HUES64 (cell line): Measurements from ENCODE around the gene RSRC2.
"Not testable (repeated sequence)": the region's sequence is repeated elsewhere in the genome, so short reads cannot be mapped to it uniquely, and the experiment has no call there.

Experiments
- H3K27ac ChIP-seq: 2 replicates; pipeline ENCODE4 v1.7.0; 2013; ENCODE audit warnings: low read depth, low read length, inconsistent platforms
- H3K27me3 ChIP-seq: 2 replicates; pipeline ENCODE4 v1.6.1; 2013; ENCODE audit warnings: mild to moderate bottlenecking, low read length; ENCODE audit not compliant: insufficient read depth
- H3K36me3 ChIP-seq: 2 replicates; pipeline ENCODE4 v1.6.1; 2013; ENCODE audit warnings: mild to moderate bottlenecking, low read length; ENCODE audit not compliant: insufficient read depth
- H3K4me1 ChIP-seq: 2 replicates; pipeline ENCODE4 v1.6.1; 2013; ENCODE audit warnings: mild to moderate bottlenecking, low read length, moderate library complexity; ENCODE audit not compliant: insufficient read depth
- H3K4me3 ChIP-seq: 2 replicates; pipeline ENCODE4 v1.5.1; 2013; ENCODE audit warnings: mild to moderate bottlenecking, low read length, moderate library complexity
- H3K9ac ChIP-seq: 2 replicates; pipeline ENCODE4 v1.6.1; 2013; ENCODE audit warnings: mild to moderate bottlenecking, low read depth, low read length
- H3K9me3 ChIP-seq: 2 replicates; pipeline ENCODE4 v1.6.1; 2013; ENCODE audit warnings: low read depth, low read length; ENCODE audit not compliant: insufficient read depth
- WGBS: fragments of 150-250, 120-280 bp; methylation state at CpG from one replicate; pipeline ENCODE4 v1.1.7; 2013; ENCODE audit warnings: missing lambda C conversion rate; 5-methylcytosine and 5-hydroxymethylcytosine counted together

RSRC2 gene

DNA sequence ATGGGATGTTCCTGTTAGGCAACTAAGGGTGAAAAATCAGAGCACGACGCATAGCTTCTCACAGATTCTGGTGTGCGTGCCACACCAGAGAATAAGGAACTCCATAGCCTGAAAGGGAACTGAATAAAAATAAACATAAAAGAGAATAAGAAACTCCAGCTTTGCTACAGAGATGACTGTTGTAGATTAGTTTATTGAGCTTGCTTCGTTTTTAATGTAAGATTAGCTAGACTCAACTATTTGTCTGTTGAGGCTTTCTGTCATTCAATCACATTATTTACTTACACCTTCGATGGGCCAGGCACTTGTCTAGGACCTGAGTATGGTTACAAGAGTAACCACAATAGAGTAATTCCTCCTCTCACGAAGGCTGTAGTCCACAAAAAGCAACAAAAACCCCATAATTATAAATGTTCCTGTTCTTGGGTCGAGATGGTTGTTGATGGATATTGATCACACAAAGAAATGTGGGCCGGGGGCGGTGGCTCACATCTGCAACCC, 25.2 kb downstream of the RSRC2 start:
- peak overlapping the region; percentile 59 for H3K27ac ChIP-seq
- 89% methylated on average over 8 of the region's 9 CpGs for WGBS
- no peaks in the 10 kb centered on the region for H3K9me3 ChIP-seq
- peak overlapping the region; percentile 42 for H3K9ac ChIP-seq
- H3K4me3 ChIP-seq: peak overlapping the region; percentile 90; the same call in 1 of the 2 replicates
- peaks cover 48% of the 10 kb centered on the region for H3K36me3 ChIP-seq
- H3K4me1 ChIP-seq: peaks cover 12% of the 10 kb centered on the region
- H3K27me3 ChIP-seq: no peaks in the 10 kb centered on the region

- Histone ChIP-seq H3K27ac (peak within 1 kb of the TSS; percentile 94), H3K9me3 (no peaks in the 10 kb centered on the region), H3K9ac (peak within 1 kb of the TSS; percentile 95), H3K36me3 (peaks cover 47% of the 10 kb centered on the region), H3K4me3 (peak within 1 kb of the TSS; percentile 90), H3K4me1 (peaks cover 12% of the 10 kb centered on the region), H3K27me3 (no peaks in the 10 kb centered on the region)
- 6% methylated on average over 52 of the region's 52 CpGs for WGBS
These were observed 25.8 kb downstream of the RSRC2 start, which contains the start of gene ZCCHC8 for GRCh38 chr12:122500685-122501488. Gene ZCCHC8, minus strand, starts transcription at chr12:122500932. Its CDS starts 92 bp downstream, at chr12:122500840.

- H3K4me3 ChIP-seq: peak overlapping the region; percentile 90
These were observed 26.6 kb downstream of the RSRC2 start for GRCh38 chr12:122499991-122500684.

DNA sequence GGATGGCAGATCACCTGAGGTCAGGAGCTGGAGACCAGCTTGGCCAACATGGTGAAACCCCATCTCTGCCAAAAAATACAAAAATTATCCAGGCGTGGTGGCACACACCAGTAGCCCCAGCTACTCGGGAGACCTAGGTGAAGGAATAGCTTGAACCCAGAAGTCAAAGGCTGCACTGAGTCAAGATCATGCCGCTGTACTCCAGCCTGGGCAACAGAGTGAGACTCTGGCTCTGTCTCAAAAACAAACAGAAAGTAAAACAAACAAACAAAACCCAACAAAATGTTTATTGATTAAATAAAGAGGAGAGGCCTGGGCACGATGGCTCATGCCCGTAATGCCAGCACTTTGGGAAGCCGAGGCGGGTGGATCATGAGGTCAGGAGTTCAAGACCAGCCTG, 31.5 kb downstream of the RSRC2 start:
- H3K27ac ChIP-seq: no peak overlapping the region
- no peaks in the 10 kb centered on the region for H3K27me3 ChIP-seq
- no peak overlapping the region for H3K4me3 ChIP-seq
- peaks cover 57% of the 10 kb centered on the region for H3K36me3 ChIP-seq
- 98% methylated on average over 7 of the region's 7 CpGs for WGBS
- H3K4me1 ChIP-seq: peaks cover 7% of the 10 kb centered on the region
- H3K9me3 ChIP-seq: no peaks in the 10 kb centered on the region
- no peak overlapping the region for H3K9ac ChIP-seq

More at GRCh38 chr12:122499991-122500684, 26.6 kb downstream of the RSRC2 start:
- under 1% methylated on average over 47 of the region's 47 CpGs for WGBS
- Histone ChIP-seq H3K4me1 (peaks cover 12% of the 10 kb centered on the region), H3K9ac (peak overlapping the region; percentile 95), H3K9me3 (no peaks in the 10 kb centered on the region), H3K36me3 (peaks cover 44% of the 10 kb centered on the region), H3K27me3 (no peaks in the 10 kb centered on the region), H3K27ac (peak overlapping the region; percentile 94)

DNA sequence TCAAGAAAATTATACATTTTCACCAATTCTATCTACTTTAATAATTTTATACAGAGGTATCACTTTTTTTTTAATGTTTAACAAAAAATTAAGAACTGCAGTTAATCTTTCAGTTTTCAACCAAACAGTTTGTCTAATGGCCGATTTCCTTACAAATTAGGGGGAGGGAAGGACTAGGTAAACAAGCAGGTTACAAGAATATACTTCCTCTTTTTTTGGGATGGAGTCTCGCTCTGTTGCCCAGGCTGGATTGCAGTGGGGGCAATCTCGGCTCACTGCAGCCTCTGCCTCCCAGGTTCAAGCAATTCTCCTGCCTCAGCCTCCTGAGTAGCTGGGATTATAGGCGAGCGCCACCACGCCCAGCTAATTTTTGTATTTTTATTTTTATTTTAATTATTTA, 33.5 kb downstream of the RSRC2 start:
- not testable (repeated sequence) for H3K4me3 ChIP-seq, H3K27me3 ChIP-seq, H3K9ac ChIP-seq, H3K27ac ChIP-seq, H3K9me3 ChIP-seq, H3K4me1 ChIP-seq
- peaks cover 70% of the 10 kb centered on the region for H3K36me3 ChIP-seq
- 91% methylated on average over 3 of the region's 6 CpGs for WGBS

- WGBS: 98% methylated on average over 2 of the region's 2 CpGs
- H3K27me3 ChIP-seq: no peaks in the 10 kb centered on the region
- no peaks in the 10 kb centered on the region for H3K9me3 ChIP-seq
- H3K4me3 ChIP-seq: no peak overlapping the region
- no peak overlapping the region for H3K27ac ChIP-seq
- peaks cover 78% of the 10 kb centered on the region for H3K36me3 ChIP-seq
- no peak overlapping the region for H3K9ac ChIP-seq
- H3K4me1 ChIP-seq: no peaks in the 10 kb centered on the region
These were observed 34.7 kb downstream of the RSRC2 start for GRCh38 chr12:122491991-122492390.

DNA sequence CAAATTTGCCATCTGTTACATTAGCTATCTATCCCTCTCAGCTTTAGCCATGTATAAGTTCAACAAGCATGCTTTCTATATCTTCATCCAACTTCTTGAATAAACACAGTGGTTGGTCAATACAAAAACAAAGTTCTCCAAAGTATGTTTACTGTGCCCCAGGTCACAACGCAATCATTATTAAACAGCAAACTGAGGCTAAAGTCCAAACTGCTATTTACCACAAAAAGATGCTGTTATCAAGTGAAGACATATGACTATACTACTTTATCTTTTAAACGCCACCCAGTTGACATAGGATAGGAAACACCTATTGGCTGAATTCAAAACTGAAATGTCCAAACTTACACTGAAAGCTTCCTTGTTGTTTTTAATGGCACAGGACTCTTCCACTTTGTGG, 37.7 kb downstream of the RSRC2 start:
- H3K4me1 ChIP-seq: no peaks in the 10 kb centered on the region
- WGBS: 95% methylated on average over 2 of the region's 2 CpGs
- H3K9me3 ChIP-seq: no peaks in the 10 kb centered on the region
- H3K36me3 ChIP-seq: peaks cover 88% of the 10 kb centered on the region
- no peak overlapping the region for H3K9ac ChIP-seq
- no peak overlapping the region for H3K4me3 ChIP-seq
- H3K27ac ChIP-seq: no peak overlapping the region
- no peaks in the 10 kb centered on the region for H3K27me3 ChIP-seq

GRCh38 chr12:122487807-122488206, 38.9 kb downstream of the RSRC2 start:
- H3K9ac ChIP-seq, H3K4me3 ChIP-seq, H3K9me3 ChIP-seq, H3K4me1 ChIP-seq, H3K27me3 ChIP-seq, H3K27ac ChIP-seq: not testable (repeated sequence)
- WGBS: 96% methylated on average over 3 of the region's 3 CpGs
- H3K36me3 ChIP-seq: peaks cover 95% of the 10 kb centered on the region

DNA sequence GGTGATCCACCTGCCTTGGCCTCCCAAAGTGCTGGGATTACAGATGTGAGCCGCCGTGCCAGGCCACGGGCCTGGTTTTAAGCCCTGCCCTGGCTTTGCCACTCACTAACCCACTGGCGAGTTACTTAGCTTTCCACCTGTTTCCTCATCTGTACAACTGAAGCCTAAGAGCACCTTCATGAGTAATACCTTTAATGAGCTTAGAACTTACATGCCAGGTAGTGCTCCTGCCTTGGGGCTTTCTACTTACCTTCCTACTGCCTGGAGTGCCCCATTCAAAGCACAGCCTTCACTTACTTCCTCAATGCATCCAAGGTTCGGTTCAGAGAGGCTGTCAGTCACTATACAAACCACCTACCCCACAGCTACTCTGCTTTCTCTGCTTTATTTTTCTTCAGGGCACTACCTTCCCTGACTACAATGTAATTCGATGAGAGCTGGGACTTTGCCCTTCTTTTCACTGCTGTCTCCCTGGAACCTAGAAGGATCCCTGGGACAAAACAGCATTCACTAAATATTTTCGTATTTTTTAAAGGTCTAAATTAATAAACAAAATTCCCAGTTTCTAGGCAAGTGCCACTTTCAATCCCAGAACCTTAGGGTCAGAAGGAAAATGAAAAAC, 39.8 kb downstream of the RSRC2 start:
- Histone ChIP-seq H3K4me3 (no peak overlapping the region), H3K9me3 (no peaks in the 10 kb centered on the region), H3K36me3 (peaks cover 95% of the 10 kb centered on the region), H3K9ac (no peak overlapping the region), H3K27me3 (no peaks in the 10 kb centered on the region), H3K4me1 (no peaks in the 10 kb centered on the region), H3K27ac (no peak overlapping the region)
- WGBS: 95% methylated on average over 7 of the region's 7 CpGs

- H3K4me3 ChIP-seq, H3K27ac ChIP-seq, H3K9ac ChIP-seq, H3K9me3 ChIP-seq, H3K27me3 ChIP-seq, H3K4me1 ChIP-seq: not testable (repeated sequence)
- 99% methylated on average over 6 of the region's 6 CpGs for WGBS
- H3K36me3 ChIP-seq: peaks cover 97% of the 10 kb centered on the region
These were observed 40.4 kb downstream of the RSRC2 start for GRCh38 chr12:122486360-122486759.

DNA sequence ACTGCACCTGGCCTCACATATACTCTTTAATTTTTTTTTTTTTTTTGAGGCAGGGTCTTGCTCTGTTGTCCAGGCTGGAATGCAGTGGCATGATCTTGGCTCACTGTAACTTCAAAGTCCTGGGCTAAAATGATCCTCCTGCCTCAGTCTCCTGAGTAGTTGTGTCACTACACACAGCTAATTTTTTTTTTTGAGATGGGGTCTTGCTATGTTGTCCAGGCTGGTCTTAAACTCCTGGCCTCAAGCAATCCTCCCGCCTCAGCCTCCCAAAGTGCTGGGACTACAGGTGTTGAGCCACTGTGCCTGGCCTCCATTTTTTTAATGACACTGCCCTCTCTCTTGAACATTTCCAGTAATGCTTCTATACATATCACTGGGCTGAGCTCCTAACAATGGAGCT, 42.4 kb downstream of the RSRC2 start:
- not testable (repeated sequence) for H3K4me3 ChIP-seq, H3K4me1 ChIP-seq, H3K9me3 ChIP-seq, H3K9ac ChIP-seq, H3K27me3 ChIP-seq, H3K27ac ChIP-seq
- peaks cover 97% of the 10 kb centered on the region for H3K36me3 ChIP-seq
- WGBS: 99% methylated on average over 1 of the region's 1 CpG
